ENCODE results near the gene TREM2.

- TF ChIP-seq CTCF (conservative IDR thresholded peaks at IDR 0.05 in 1 of 2, IDR thresholded peaks at IDR 0.05 in 1 of 2; ENCODE audit: low read depth in 1 of 2, low read length in 2 of 2): no peak
- TF ChIP-seq EZH2 (IDR thresholded peaks at IDR 0.05; ENCODE audit: low read length, missing control alignments): no peak
These were observed at the start of gene TREM2 for GRCh38 chr6:41162687-41163418.
